Transverse colon (tissue), 4 donors: ENCODE data around the gene LEMD3. TPM values are rescaled to one million over a fixed set of nuclear protein-coding genes. Genes with fewer than 3 reads are reported as not detected.

Experiments used
- DNase-seq: peaks from one replicate; pipeline ENCODE4 v3.0.0-alpha.2; 2019
- H3K27ac ChIP-seq, 4 donors: fragments of 200-600 bp; sonication (generic); 2 replicates each; pipeline ENCODE4 v1.5.1; 2016 to 2018; ENCODE audit warnings: inconsistent platforms in 4 of 4
- H3K27me3 ChIP-seq: fragments of 200-600 bp; sonication (generic); 2 replicates; pipeline ENCODE4 v1.5.1; 2017; ENCODE audit warnings: inconsistent platforms
- H3K36me3 ChIP-seq, 4 donors: fragments of 200-600 bp; sonication (generic); 2 replicates each; pipeline ENCODE4 v1.5.1; 2017 to 2019; ENCODE audit warnings: inconsistent platforms in 4 of 4
- H3K4me1 ChIP-seq, 4 donors: fragments of 200-600 bp; sonication (generic); 2 replicates each; pipeline ENCODE4 v1.5.1; 2017 to 2020; ENCODE audit warnings: inconsistent platforms in 4 of 4
- H3K4me3 ChIP-seq, 4 donors: fragments of 200-600 bp; sonication (generic); 1 replicate in 1 of 4; 2 replicates in 3 of 4; pipeline versions ENCODE4 v1.5.1 to v1.6.1; 2017 to 2019; ENCODE audit warnings: inconsistent platforms in 4 of 4
- H3K9me3 ChIP-seq, 2 donors: fragments of 200-600 bp; sonication (generic); 2 replicates each; pipeline ENCODE4 v1.5.1; 2017 to 2019; ENCODE audit warnings: inconsistent platforms in 2 of 2
- EP300 ChIP-seq: sonication (generic); formaldehyde crosslinking; IDR thresholded peaks from one replicate; pipeline ENCODE4 v1.6.1; 2017; ENCODE audit warnings: antibody characterized with exemption, low read depth
- POLR2A ChIP-seq: fragments of 450-650 bp; IDR thresholded peaks from one replicate; pipeline ENCODE4 v1.6.1; 2016; ENCODE audit warnings: antibody characterized with exemption, mild to moderate bottlenecking, moderate library complexity
- POLR2AphosphoS5 ChIP-seq, 3 donors: sonication (generic); formaldehyde crosslinking; IDR thresholded peaks; one replicate each; pipeline ENCODE4 v1.6.1; 2016; ENCODE audit warnings: antibody characterized with exemption in 3 of 3
- WGBS, 2 donors: methylation state at CpG; one replicate each; pipeline ENCODE4 v1.1.5; 2018; ENCODE audit warnings: low coverage in 1 of 2; 5-methylcytosine and 5-hydroxymethylcytosine counted together
- in situ Hi-C, 4 donors: fragments of 200-750 bp; cut with MboI; loops; one replicate each; pipeline versions ENCODE4 v1.15.0 to v1.15.1; 2017; ENCODE audit warnings: low sequenced_read_pairs in 3 of 4, low pct_ligation_motif_present in 1 of 4, low pct_unique_long_range_greater_than_20kb in 1 of 4
- intact Hi-C: fragments of 100-400 bp; cut with DNase I; formaldehyde crosslinking; loops from one replicate; pipeline ENCODE4 v1.15.1; 2023; ENCODE audit warnings: low total_unique reads
- total RNA-seq, 4 donors: library from RNA; depleted of rRNA; stranded (reverse); fragments of >200 nt; gene quantifications; one replicate each; pipeline ENCODE4 v1.1.0, GENCODE V29; 2016
- TF ChIP-seq, protein P1 (sequence below), 5 experiments: fragments of 200-600 bp in 3 of 5; fragments of 450-650 bp in 2 of 5; sonication (generic) in 3 of 5; IDR thresholded peaks; 1 replicate in 2 of 5; 2 replicates in 3 of 5; pipeline ENCODE4 v1.5.1; 2016 to 2017; ENCODE audit warnings: antibody characterized with exemption in 5 of 5, inconsistent platforms in 3 of 5, mild to moderate bottlenecking in 2 of 5, moderate library complexity in 1 of 5

Gene LEMD3
- total RNA-seq, result 100 to 1,000 TPM in 1 of 4 donors, 10 to 100 TPM in 3; 45.2 to 159 (median 63.0) TPM

GRCh38 chr12:65169320-65170208, at the start of gene LEMD3:
LEMD3 (plus strand) TSS chr12:65169583; CDS start chr12:65169597, 14 bp downstream.
- Histone ChIP-seq H3K4me1 (peaks cover 33 to 52% (median 37%) of the 10 kb centered on the region in 4 donors), H3K9me3 (no peaks in the 10 kb centered on the region), H3K27ac (peak within 1 kb of the TSS; percentile 95 to 99 (median 98)), H3K4me3 (peak within 1 kb of the TSS; percentile 82 to 100 (median 99)), H3K36me3 (no peaks in the 10 kb centered on the region), H3K27me3 (no peaks in the 10 kb centered on the region)
- WGBS, 2 donors, result 0 to 1% methylated on average over 11 to 76 of the region's 91 CpGs
- peak; percentile 97 for DNase-seq
- intact Hi-C loops (no loop called here), in situ Hi-C loops (no loop called here)
- TF ChIP-seq POLR2A, result peak; percentile 95
- TF ChIP-seq, protein P1, sequence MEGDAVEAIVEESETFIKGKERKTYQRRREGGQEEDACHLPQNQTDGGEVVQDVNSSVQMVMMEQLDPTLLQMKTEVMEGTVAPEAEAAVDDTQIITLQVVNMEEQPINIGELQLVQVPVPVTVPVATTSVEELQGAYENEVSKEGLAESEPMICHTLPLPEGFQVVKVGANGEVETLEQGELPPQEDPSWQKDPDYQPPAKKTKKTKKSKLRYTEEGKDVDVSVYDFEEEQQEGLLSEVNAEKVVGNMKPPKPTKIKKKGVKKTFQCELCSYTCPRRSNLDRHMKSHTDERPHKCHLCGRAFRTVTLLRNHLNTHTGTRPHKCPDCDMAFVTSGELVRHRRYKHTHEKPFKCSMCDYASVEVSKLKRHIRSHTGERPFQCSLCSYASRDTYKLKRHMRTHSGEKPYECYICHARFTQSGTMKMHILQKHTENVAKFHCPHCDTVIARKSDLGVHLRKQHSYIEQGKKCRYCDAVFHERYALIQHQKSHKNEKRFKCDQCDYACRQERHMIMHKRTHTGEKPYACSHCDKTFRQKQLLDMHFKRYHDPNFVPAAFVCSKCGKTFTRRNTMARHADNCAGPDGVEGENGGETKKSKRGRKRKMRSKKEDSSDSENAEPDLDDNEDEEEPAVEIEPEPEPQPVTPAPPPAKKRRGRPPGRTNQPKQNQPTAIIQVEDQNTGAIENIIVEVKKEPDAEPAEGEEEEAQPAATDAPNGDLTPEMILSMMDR (IDR thresholded peaks at IDR 0.05), result peak in 2 of 5 experiments; percentile 12 to 24
- TF ChIP-seq EP300, result no peak
- TF ChIP-seq POLR2AphosphoS5 (IDR thresholded peaks at IDR 0.05), result peak; percentile 94 to 97 (median 94)

GRCh38 chr12:65121049-65121955, 48.1 kb upstream of the LEMD3 start, which contains the start of gene WIF1:
WIF1 (minus strand) TSS chr12:65121305; CDS start chr12:65121191, 114 bp downstream.
- WGBS, 2 donors, result 17 to 33% methylated on average over 1 to 71 of the region's 73 CpGs
- H3K27me3 ChIP-seq, result peaks cover 89% of the 10 kb centered on the region
- no peaks in the 10 kb centered on the region for H3K36me3 ChIP-seq
- intact Hi-C loops, result no loop called here
- in situ Hi-C loops, result loop anchor here in 1 of 4 donors (25.0 kb wide), 1 partner anchor 309 kb away; the partner anchor contains the start of gene TBC1D30
- H3K9me3 ChIP-seq, result no peaks in the 10 kb centered on the region
- DNase-seq, result peak; percentile 19
- TF ChIP-seq POLR2AphosphoS5 (IDR thresholded peaks at IDR 0.05), result no peak
- TF ChIP-seq, protein P1 (IDR thresholded peaks at IDR 0.05), result peak in 1 of 5 experiments; percentile 12
- no peak within 1 kb of the TSS for H3K27ac ChIP-seq
- H3K4me3 ChIP-seq, result peak within 1 kb of the TSS in 2 of 4 donors; percentile 13 to 43
- H3K4me1 ChIP-seq, result peaks cover 3 to 16% (median 7%) of the 10 kb centered on the region in 4 donors

DNA sequence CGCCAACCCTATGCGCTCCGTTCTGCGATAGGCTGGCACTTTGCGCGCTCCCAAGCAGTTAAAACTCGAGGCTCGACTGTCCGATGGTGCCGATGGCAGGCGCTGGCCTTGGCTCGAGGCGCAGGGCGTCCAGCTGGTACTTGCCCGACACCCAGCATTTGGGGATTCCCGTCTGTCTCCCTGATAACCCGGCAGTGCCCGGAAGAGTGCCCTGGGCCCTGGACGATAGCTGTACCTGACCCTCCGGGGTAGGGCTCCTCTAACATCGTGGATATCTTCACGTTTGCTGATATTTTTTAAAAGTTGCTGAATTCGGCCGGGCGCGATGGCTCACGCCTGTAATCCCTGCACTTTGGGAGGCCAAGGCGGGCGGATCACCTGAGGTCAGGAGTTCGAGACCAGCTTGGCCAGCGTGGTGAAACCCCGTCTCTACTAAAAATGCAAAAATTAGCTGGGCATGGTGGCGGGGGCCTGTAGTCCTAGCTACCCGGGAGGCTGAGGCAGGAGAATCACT, 47.4 kb upstream of the LEMD3 start:
- H3K4me1 ChIP-seq, result peaks cover 3 to 16% (median 7%) of the 10 kb centered on the region in 4 donors
- H3K27me3 ChIP-seq, result peaks cover 91% of the 10 kb centered on the region
- DNase-seq, result no peak
- H3K27ac ChIP-seq, result no peak overlapping the region
- intact Hi-C loops (no loop called here), in situ Hi-C loops (loop anchor here in 1 of 4 donors (25.0 kb wide), 1 partner anchor 310 kb away; the partner anchor contains the start of gene TBC1D30)
- H3K36me3 ChIP-seq, result no peaks in the 10 kb centered on the region
- WGBS, 2 donors, result 94% methylated on average over 34 of the region's 34 CpGs; no CpG with 5 or more reads in 1 of the 2 donors
- H3K4me3 ChIP-seq, result no peak overlapping the region
- no peak for TF ChIP-seq EP300
- TF ChIP-seq POLR2A, result no peak
- no peak for TF ChIP-seq POLR2AphosphoS5 (IDR thresholded peaks at IDR 0.05)
- TF ChIP-seq, protein P1 (IDR thresholded peaks at IDR 0.05), result no peak
- H3K9me3 ChIP-seq, result no peaks in the 10 kb centered on the region
